Activated CD8-positive, alpha-beta memory T cell treated with anti-CD3 and anti-CD28 coated beads, Interleukin-2, amount 10 ng/mL, durations not matched to agents 7 days and 5 days (primary cell): ENCODE data around the gene CDK12. TPM values are rescaled to one million over a fixed set of nuclear protein-coding genes. Genes with fewer than 3 reads are reported as not detected.

Experiments used
- ATAC-seq: fragments of 150-1000 bp; cut with Tn5 transposase; one replicate; pipeline ENCODE4 v1.10.0; 2021; ENCODE audit warnings: moderate library complexity
- CTCF ChIA-PET: fragments of 350-600 bp; sonication (Branson Sonifier 250); formaldehyde crosslinking; loops from one replicate; lab custom pipeline; 2021; ENCODE audit warnings: antibody characterized with exemption; lab: Charles Lee
- DNase-seq: peaks from one replicate; pipeline ENCODE4 v3.0.0-alpha.2; 2020
- H3K27ac Mint-ChIP-seq: one replicate; pipeline ENCODE4 v1.8.0; 2021; ENCODE audit warnings: mild to moderate bottlenecking, mixed read lengths
- H3K27me3 Mint-ChIP-seq: one replicate; pipeline ENCODE4 v1.8.0; 2021; ENCODE audit warnings: mixed read lengths
- H3K36me3 Mint-ChIP-seq: one replicate; pipeline ENCODE4 v1.8.0; 2021; ENCODE audit warnings: mild to moderate bottlenecking, mixed read lengths
- H3K4me1 Mint-ChIP-seq: one replicate; pipeline ENCODE4 v1.8.0; 2021; ENCODE audit warnings: mixed read lengths
- H3K4me3 Mint-ChIP-seq: one replicate; pipeline ENCODE4 v1.8.0; 2021; ENCODE audit warnings: mild to moderate bottlenecking, moderate library complexity, mixed read lengths
- H3K9me3 Mint-ChIP-seq: one replicate; pipeline ENCODE4 v1.8.0; 2022; ENCODE audit warnings: low read depth, mixed read lengths
- total RNA-seq, 2 experiments: library from RNA; stranded (reverse); gene quantifications; one replicate each; pipeline ENCODE4 v1.2.3, GENCODE V29; 2021

The CDK12 gene
- total RNA-seq, 2 experiments from 2014 or later = 84.4 to 97.3 TPM

DNA sequence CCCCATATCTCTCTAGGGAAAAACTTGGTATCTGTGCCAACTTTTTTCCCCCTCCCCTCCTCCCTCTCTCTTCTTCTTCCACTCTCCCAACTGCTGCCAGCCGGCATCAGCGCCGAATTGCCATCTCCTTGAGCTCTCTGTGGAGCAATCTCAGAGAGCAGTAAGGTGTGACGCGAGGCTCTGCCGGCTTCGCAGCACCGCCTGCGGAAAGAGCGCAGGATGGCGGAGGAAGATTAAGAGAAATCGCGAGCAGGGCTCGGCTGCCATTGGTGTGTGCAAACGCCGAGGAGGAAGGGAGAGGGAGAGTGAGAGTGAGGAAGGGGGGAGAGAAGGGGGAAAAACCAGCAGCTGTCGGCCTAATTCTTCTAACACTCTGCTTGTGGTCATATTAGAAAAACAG is 102.2 kb downstream of the CDK12 start:
- Mint-ChIP-seq H3K9me3 (no peaks in the 10 kb centered on the region), H3K4me3 (no peak overlapping the region), H3K27ac (no peak overlapping the region), H3K36me3 (peaks cover 21% of the 10 kb centered on the region), H3K4me1 (no peaks in the 10 kb centered on the region), H3K27me3 (no peaks in the 10 kb centered on the region)
- DNase-seq (no peak), ATAC-seq (no peak)
- CTCF ChIA-PET = no interaction called here

DNA sequence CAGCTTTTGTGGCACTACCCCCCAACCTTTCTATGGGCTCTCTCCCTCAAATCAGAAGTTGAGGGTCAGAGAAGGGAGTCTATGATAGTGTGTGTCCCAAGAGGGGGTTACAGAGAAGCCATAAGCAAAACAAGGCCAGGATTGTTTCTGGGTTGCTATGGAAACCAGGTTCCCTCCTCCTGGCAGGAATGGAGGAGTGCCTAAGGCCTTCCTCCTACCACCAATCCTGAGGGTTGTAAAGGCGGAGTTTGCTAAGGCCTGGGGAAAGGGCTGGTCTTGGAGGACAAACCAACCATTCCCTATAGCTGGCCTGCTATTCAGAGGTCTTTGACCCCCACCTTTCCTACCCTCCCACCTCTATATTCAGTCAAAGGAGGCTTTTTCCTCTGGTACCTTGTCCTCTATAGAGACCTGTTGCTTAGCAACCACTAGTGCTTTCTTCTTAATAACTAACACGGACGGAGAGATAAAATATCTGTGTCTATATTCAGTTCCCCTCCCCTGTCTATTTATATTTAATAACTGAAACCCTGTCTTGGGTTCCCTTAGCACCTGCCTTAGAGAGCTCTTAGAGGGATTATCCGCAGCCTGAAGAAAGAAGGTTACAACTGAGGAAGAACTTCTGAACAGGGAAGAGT is 103.0 kb downstream of the CDK12 start:
- no peak overlapping the region for H3K4me3 Mint-ChIP-seq
- no peak for DNase-seq
- H3K36me3 Mint-ChIP-seq = peaks cover 25% of the 10 kb centered on the region
- H3K4me1 Mint-ChIP-seq = no peaks in the 10 kb centered on the region
- CTCF ChIA-PET = no interaction called here
- H3K27me3 Mint-ChIP-seq = no peaks in the 10 kb centered on the region
- no peak for ATAC-seq
- no peak overlapping the region for H3K27ac Mint-ChIP-seq
- H3K9me3 Mint-ChIP-seq = no peaks in the 10 kb centered on the region

DNA sequence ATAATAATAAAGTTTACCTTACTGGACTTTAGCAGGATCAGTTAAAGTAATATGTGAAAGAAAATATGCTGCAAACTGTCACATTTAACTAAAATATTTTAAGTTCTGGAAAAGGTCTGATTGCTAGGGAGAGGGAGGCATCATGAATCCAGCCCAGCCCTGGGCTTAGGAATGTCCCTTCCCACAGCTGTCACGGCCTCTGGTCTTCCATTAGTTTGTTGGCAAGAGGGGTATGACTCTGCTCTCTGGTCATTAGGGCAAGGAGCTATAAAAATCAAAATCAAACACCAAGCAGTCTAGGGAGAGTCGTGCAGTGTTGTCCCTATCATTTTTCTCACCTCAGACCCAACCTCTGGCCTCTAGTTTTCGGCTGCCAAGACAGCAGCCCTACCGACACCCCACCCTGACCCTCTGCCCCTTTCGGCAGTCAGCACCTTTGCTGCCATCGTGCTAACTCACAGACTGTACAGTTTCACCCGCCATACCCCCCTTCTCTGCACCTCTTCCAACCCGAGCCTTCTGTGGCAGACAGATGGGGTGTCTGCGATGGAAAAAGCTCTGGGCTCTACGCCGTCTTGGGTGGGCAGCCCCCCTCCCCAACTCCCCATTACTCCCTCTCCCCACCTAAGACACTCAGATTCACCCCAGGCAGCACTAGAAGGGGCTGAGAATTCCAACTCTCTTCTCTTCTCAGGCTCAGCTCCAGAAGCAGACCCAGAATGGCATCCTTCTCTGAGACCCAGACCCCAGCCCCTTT is 105.0 kb downstream of the CDK12 start:
- DNase-seq (no peak), ATAC-seq (no peak)
- CTCF ChIA-PET = interaction anchor here (1.4 kb wide), 2 partner anchors 11 to 18 kb away, joined by 3 to 5 read pairs; no protein-coding TSS in a partner anchor
- Mint-ChIP-seq H3K4me3 (no peak overlapping the region), H3K27me3 (no peaks in the 10 kb centered on the region), H3K27ac (no peak overlapping the region), H3K9me3 (peaks cover 3% of the 10 kb centered on the region), H3K4me1 (no peaks in the 10 kb centered on the region), H3K36me3 (peaks cover 34% of the 10 kb centered on the region)

DNA sequence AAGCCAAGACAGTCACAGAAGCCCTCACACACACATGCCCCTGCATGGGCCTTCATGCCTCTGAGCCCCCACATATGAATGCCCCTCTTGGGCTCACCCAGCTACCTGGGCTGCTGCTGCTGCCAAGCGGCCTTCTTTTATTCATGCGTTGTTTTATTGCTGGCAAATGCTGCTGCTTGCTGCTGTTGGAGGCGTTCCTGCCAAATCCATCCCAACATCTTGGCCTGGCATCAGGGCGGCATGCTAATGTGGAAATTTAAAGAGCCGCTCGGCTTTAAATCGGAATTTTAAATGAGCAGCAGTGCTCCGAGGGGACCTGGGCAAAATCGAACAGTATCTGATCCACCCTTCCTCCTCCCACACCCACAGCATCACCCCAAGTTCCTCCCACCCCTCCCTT is 107.4 kb downstream of the CDK12 start:
- Mint-ChIP-seq H3K9me3 (peaks cover 5% of the 10 kb centered on the region), H3K4me1 (no peaks in the 10 kb centered on the region), H3K27ac (no peak overlapping the region), H3K27me3 (no peaks in the 10 kb centered on the region), H3K36me3 (peaks cover 43% of the 10 kb centered on the region), H3K4me3 (no peak overlapping the region)
- ATAC-seq (no peak), DNase-seq (no peak)
- CTCF ChIA-PET = interaction anchor here (0.9 kb wide), 1 partner anchor 21 kb away, joined by 3 read pairs; no protein-coding TSS in a partner anchor

DNA sequence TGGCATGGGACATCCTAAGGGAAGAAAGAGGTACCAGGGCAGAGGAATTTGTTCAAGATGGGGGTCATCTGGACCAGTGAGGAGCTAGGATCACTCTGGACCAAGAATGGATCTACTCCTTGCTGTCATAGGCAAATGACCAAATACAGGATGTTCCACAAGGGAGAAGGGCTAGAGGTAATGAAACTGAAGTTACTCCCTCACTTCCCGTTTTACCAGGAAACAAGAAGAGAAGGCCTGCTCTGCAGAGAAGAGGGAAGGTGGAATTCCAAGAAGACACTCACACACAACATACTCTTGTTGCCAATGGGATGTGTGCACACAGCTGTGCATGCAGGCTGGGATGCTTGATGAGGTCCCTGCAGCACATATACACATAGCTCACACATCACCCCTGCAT is 107.8 kb downstream of the CDK12 start:
- no peak overlapping the region for H3K4me3 Mint-ChIP-seq
- DNase-seq (no peak), ATAC-seq (no peak)
- peaks cover 3% of the 10 kb centered on the region for H3K27me3 Mint-ChIP-seq
- no peak overlapping the region for H3K27ac Mint-ChIP-seq
- peaks cover 3% of the 10 kb centered on the region for H3K4me1 Mint-ChIP-seq
- CTCF ChIA-PET = interaction anchor here (0.9 kb wide), 1 partner anchor 22 kb away, joined by 3 read pairs; no protein-coding TSS in a partner anchor
- H3K36me3 Mint-ChIP-seq = peaks cover 43% of the 10 kb centered on the region
- peaks cover 5% of the 10 kb centered on the region for H3K9me3 Mint-ChIP-seq

DNA sequence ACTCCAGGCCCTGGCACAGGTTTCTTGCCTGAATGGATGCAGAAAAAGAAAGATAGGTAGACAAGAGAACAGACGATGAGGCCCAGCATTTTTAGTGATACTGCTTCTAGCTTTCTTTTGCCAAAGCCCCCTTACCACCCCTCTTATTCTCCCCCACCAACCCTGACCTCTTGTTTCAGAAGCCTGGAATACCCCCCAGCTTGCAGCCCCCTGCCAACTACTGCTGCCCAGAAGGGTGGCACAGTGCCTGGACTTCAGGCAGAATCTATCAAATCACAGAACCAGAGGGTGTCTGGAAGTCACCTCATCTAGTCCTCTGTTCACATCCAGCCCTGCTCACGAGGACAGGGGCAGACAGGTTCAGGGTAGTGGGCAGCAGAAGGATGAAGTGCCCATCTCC is 110.8 kb downstream of the CDK12 start:
- DNase-seq (no peak), ATAC-seq (no peak)
- Mint-ChIP-seq H3K4me1 (peaks cover 3% of the 10 kb centered on the region), H3K9me3 (peaks cover 5% of the 10 kb centered on the region), H3K4me3 (no peak overlapping the region), H3K36me3 (peaks cover 32% of the 10 kb centered on the region), H3K27ac (no peak overlapping the region), H3K27me3 (peaks cover 12% of the 10 kb centered on the region)
- CTCF ChIA-PET = interaction anchor here (1.2 to 3.5 kb wide), 3 partner anchors 25 to 82 kb away, joined by 3 to 21 read pairs (median 4); no protein-coding TSS in a partner anchor

DNA sequence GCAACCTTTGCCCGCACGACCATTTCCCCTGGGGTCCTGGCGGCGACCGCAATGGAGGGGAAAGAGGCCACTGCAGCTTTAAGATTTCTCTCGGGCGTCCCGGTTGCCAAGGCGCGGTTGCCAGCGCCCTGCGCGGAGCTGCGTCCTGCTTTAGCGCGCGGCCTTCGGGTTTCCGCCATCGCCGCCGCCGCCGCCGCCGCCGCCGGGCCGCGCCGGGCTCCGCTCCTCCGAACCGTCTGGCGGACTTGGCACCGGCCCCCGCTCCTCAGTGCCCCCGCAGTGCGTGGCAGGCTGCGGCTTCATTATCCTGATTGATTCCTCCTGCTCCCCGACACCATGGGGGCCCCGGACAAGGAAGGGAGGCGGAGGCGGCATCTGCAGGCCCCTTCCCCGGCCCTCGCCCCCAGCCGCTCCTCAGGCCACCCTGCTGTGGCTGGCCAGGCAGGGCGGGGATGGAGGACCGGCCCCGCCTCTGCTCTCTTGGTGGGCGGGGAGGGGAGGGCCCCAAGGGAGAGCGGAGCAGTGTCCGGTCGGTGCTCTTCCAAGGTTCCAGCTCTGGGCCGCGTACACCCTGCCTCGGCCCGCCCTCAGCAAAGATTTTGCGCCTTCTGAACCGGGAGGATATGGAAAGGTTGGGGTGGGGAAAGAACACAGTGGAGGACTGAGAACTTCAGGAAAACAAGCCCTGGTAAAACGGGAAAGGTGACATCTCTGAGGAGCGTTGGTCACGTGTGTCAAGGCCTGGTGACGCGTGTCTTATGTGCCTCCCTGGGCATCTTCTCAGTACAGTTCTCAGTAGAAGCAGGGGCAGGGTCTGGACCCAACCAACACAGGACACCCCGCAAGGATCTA is 112.4 kb downstream of the CDK12 start:
- DNase-seq (peak; percentile 56), ATAC-seq (peak; percentile 73)
- CTCF ChIA-PET = interaction anchor here (0.6 to 3.5 kb wide), 6 partner anchors 26 to 157 kb away, joined by 3 to 21 read pairs (median 4); partner anchors contain the start of gene MIEN1
- Mint-ChIP-seq H3K4me1 (peaks cover 3% of the 10 kb centered on the region), H3K27me3 (peaks cover 12% of the 10 kb centered on the region), H3K36me3 (peaks cover 23% of the 10 kb centered on the region), H3K9me3 (peaks cover 5% of the 10 kb centered on the region), H3K4me3 (peak overlapping the region; percentile 57), H3K27ac (no peak overlapping the region)

DNA sequence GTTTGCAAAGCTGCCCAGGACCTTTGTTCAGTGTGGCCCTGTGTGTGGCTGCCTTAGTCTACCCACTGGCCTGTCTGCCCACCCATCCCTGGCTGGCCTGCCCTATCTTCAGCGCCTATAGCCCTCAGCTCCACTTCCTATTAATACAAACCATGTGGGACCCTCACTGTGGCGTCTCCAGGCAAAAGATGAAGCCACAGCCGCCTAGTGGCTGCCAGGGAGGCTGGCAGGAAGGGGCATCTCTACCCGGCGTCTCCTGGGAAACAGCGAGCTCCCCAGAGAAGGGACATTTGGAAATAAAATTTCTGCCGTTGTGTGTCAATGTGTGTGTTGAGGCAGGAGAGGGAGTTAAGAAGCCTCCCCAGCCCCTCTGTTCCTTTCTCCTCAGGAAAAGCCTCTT is 114.9 kb downstream of the CDK12 start:
- Mint-ChIP-seq H3K9me3 (peaks cover 2% of the 10 kb centered on the region), H3K27me3 (peaks cover 12% of the 10 kb centered on the region), H3K4me1 (peaks cover 3% of the 10 kb centered on the region), H3K36me3 (peaks cover 10% of the 10 kb centered on the region), H3K4me3 (no peak overlapping the region), H3K27ac (no peak overlapping the region)
- CTCF ChIA-PET = interaction anchor here (0.8 to 1.4 kb wide), 5 partner anchors 24 to 78 kb away, joined by 3 to 6 read pairs (median 3); no protein-coding TSS in a partner anchor
- no peak for ATAC-seq
- no peak for DNase-seq

DNA sequence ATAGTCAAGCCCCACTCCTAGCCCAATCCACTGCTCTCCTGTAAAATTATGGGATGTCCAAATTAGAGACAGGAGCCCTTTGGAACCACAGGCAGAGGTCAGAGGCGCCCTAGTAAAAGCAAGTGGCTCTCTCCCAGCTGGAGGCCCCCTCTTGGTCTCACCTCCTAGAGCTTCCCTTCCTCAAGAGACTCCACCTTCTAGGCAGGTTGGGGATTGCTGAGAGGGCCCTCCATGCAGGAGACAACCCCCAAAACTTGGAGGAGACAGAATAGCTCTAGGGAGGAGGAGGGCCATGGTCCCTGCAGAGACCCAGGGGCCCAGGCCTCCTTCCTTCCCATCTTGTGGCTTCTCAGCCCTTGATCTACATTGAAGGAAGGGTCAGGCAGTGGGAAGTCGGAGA is 117.0 kb downstream of the CDK12 start:
- DNase-seq = no peak
- Mint-ChIP-seq H3K27me3 (peaks cover 12% of the 10 kb centered on the region), H3K4me3 (no peak overlapping the region), H3K4me1 (peaks cover 3% of the 10 kb centered on the region), H3K36me3 (no peaks in the 10 kb centered on the region), H3K27ac (no peak overlapping the region), H3K9me3 (no peaks in the 10 kb centered on the region)
- ATAC-seq = no peak
- CTCF ChIA-PET = interaction anchor here (3.4 kb wide), 1 partner anchor 44 kb away, joined by 18 read pairs; no protein-coding TSS in a partner anchor

DNA sequence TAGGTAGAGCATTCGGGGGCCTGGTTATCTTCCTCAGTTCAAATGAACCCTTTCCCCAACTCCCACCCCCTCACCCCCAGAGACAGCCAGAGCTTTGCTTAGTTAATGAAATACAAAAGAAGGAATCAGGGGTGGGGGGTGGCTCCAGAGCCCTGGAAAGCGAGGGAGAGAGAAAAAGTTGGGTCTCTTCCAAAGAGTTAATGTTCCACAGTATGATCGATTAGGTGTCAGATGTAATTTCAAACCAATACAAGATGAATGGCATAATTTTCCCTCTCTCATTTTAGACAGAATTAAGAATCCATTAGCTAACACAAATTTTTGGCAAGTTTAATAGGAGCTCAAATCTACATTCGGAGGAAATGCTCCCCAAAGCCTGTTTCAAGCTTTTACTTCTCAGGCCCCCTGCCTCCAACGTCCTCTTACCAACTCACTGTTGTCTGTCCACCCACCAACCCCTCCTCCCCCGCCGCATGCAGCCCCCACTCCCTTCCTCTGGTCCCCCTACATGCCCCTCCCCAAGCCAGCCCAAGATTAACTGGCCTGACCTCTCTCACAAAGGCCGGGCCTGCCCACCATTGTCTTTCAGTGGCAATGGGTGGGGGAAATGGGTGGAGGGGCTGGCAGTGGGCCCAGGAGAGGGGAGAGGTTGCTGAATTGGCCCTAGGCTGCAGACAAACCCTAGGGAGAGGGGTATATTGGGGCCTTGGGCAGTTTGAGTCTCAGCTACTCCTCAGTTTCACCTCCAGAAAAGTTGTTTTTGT is 118.2 kb downstream of the CDK12 start:
- peaks cover 8% of the 10 kb centered on the region for H3K27me3 Mint-ChIP-seq
- H3K4me3 Mint-ChIP-seq = no peak overlapping the region
- no peaks in the 10 kb centered on the region for H3K4me1 Mint-ChIP-seq
- H3K36me3 Mint-ChIP-seq = no peaks in the 10 kb centered on the region
- H3K9me3 Mint-ChIP-seq = no peaks in the 10 kb centered on the region
- ATAC-seq (no peak), DNase-seq (no peak)
- CTCF ChIA-PET = interaction anchor here (0.9 to 3.4 kb wide), 3 partner anchors 26 to 43 kb away, joined by 3 to 18 read pairs (median 6); no protein-coding TSS in a partner anchor
- no peak overlapping the region for H3K27ac Mint-ChIP-seq

DNA sequence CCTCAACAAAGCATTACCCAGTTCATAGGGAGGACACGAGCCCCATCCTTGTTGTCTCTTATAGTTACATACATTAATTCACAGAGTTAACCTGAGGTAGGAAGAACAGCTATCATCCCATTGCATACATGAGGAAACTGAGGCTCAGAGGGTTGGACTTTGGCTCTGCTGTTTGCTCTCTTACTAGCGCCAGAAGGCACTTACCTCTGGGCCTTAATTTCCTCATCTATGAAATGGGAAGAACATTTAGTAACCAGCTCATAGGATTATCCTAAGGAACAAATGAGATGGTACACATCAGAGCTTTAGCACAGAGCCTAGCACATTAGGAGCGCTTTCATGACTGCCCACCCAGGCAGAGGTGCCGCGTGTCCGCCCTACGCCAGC is 118.8 kb downstream of the CDK12 start:
- H3K36me3 Mint-ChIP-seq = no peaks in the 10 kb centered on the region
- H3K27me3 Mint-ChIP-seq = peaks cover 3% of the 10 kb centered on the region
- H3K4me3 Mint-ChIP-seq = no peak overlapping the region
- DNase-seq (no peak), ATAC-seq (no peak)
- CTCF ChIA-PET = interaction anchor here (0.9 to 3.4 kb wide), 4 partner anchors 27 to 448 kb away, joined by 3 to 18 read pairs (median 4); no protein-coding TSS in a partner anchor
- H3K27ac Mint-ChIP-seq = no peak overlapping the region
- H3K4me1 Mint-ChIP-seq = no peaks in the 10 kb centered on the region
- no peaks in the 10 kb centered on the region for H3K9me3 Mint-ChIP-seq

DNA sequence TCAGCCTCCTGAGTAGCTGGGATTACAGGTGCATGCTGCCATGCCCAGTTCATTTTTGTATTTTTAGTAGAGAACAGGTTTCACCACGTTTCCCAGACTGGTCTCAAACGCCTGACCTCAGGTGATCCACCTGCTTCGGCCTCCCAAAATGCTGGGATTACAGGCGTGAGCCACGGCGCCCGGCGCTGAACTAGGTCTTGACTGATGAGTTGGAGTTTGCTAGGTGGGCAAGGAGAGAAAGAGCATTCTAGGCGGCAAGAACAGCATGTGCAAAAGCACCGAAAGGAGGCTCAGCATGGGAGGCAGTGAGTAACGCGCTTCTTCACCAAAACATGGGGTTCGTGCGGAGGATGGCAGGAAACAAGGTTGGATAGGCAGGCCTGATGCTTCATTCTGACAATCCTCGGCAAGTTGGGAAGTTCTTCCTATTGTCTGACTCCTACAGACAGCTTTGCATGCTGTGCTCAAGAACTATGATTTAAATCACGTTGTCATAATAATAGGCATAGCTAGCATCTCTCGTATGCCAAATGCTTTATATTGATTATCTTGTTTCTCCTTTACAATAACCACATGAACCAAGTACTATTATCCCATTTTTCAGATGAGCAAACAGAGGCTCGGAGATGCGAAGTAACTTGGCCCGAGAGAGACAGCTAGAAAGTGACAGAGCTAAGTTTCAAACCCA is 119.9 kb downstream of the CDK12 start:
- CTCF ChIA-PET = interaction anchor here (1.0 kb wide), 1 partner anchor 446 kb away, joined by 3 read pairs; no protein-coding TSS in a partner anchor
- DNase-seq (no peak), ATAC-seq (no peak)
- Mint-ChIP-seq H3K4me1 (no peaks in the 10 kb centered on the region), H3K4me3 (no peak overlapping the region), H3K9me3 (no peaks in the 10 kb centered on the region), H3K36me3 (no peaks in the 10 kb centered on the region), H3K27me3 (no peaks in the 10 kb centered on the region), H3K27ac (no peak overlapping the region)
